Measurements from ENCODE around the gene ABCA2.

GRCh38 chr9:136973618-136974617 lies 54.1 kb downstream of the ABCA2 start:
- TF ChIP-seq CTCF (IDR thresholded peaks at IDR 0.05) (no peak), POLR2A (IDR thresholded peaks at IDR 0.05) (no peak)
